Cardiac fibroblast (primary cell): Measurements from ENCODE around the gene MYO7B.

ENCODE experiments used
- DNase-seq, 2 donors: peaks; one replicate each; pipeline versions ENCODE4 v3.0.0 to v3.0.0-alpha.2; 2010; ENCODE audit warnings: low read depth in 2 of 2
- H3K4me3 ChIP-seq, 2 donors: replicated peaks in 1 of 2; 1 replicate in 1 of 2; 2 replicates in 1 of 2; pipeline ENCODE4 v1.5.1; 2011; ENCODE audit warnings: low read depth in 2 of 2, low read length in 2 of 2, mild to moderate bottlenecking in 2 of 2, moderate library complexity in 1 of 2
- TF ChIP-seq, protein P1 (sequence below): IDR thresholded peaks from one replicate; pipeline ENCODE4 v1.5.1; 2011; ENCODE audit warnings: low read depth, mild to moderate bottlenecking, low read length, inconsistent platforms

The MYO7B gene

DNA sequence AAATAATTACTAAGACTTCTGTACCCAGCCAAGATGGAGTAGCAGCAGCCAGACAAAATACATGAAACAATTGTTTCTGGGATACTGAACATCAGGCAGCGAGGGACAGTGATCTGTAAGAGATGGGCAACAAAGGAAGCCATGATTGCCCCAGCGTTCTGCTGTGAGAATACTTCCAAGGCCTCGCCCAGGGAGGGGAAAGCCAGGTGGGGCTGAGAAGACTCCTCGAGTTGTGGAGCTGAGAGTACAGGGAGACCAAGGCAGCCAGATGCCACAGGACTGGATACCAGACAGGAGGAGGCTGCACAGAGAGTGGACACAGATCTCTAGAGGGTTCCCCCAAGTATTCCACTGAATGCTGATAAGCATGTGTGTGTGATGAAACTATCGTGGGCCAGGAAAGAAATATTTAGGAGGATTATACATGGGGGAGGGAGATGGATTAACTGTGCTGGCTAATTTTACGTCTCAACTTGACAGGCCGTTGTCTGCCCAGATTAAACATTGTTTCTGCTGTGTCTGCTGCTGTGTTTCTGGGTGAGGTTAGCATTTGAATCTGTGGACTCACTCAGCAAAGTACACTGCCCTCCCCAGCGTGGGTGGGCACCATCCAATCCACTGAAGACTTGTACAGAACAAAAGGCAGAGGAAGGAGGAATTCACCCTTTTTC, 150.1 kb downstream of the MYO7B start:
- no peak for DNase-seq
- TF ChIP-seq, protein P1, sequence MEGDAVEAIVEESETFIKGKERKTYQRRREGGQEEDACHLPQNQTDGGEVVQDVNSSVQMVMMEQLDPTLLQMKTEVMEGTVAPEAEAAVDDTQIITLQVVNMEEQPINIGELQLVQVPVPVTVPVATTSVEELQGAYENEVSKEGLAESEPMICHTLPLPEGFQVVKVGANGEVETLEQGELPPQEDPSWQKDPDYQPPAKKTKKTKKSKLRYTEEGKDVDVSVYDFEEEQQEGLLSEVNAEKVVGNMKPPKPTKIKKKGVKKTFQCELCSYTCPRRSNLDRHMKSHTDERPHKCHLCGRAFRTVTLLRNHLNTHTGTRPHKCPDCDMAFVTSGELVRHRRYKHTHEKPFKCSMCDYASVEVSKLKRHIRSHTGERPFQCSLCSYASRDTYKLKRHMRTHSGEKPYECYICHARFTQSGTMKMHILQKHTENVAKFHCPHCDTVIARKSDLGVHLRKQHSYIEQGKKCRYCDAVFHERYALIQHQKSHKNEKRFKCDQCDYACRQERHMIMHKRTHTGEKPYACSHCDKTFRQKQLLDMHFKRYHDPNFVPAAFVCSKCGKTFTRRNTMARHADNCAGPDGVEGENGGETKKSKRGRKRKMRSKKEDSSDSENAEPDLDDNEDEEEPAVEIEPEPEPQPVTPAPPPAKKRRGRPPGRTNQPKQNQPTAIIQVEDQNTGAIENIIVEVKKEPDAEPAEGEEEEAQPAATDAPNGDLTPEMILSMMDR = no peak
- no peak overlapping the region for H3K4me3 ChIP-seq
